Measurements from ENCODE around the gene POC5.

DNA sequence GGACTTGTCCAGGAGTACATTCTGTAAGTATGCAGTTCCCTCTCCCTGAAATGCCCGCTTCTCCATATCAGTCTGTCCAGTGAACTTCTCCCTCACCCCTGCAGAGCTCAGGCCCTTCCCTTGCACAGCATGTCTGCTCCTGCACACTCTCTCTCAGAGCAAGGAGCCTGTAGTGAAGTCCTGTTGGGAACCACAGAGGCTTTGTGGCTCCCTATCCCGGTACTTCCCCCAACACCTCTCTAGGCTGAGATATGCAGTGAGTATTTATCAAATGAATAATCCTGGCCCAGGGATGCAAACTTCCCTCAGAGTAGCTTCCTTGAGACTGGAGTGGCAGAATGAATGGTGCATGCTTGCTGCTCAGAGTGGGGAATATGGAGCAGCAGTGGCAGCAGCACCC is 48.8 kb downstream of the POC5 start:
- TF ChIP-seq, protein P1, sequence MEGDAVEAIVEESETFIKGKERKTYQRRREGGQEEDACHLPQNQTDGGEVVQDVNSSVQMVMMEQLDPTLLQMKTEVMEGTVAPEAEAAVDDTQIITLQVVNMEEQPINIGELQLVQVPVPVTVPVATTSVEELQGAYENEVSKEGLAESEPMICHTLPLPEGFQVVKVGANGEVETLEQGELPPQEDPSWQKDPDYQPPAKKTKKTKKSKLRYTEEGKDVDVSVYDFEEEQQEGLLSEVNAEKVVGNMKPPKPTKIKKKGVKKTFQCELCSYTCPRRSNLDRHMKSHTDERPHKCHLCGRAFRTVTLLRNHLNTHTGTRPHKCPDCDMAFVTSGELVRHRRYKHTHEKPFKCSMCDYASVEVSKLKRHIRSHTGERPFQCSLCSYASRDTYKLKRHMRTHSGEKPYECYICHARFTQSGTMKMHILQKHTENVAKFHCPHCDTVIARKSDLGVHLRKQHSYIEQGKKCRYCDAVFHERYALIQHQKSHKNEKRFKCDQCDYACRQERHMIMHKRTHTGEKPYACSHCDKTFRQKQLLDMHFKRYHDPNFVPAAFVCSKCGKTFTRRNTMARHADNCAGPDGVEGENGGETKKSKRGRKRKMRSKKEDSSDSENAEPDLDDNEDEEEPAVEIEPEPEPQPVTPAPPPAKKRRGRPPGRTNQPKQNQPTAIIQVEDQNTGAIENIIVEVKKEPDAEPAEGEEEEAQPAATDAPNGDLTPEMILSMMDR (IDR thresholded peaks at IDR 0.05; ENCODE audit: low read depth, low read length) = no peak
- no peak for TF ChIP-seq EZH2phosphoT487 (IDR thresholded peaks at IDR 0.05; ENCODE audit: low read depth)
